IMR-90 (cell line): ENCODE data around the gene CDK17. TPM values are rescaled to one million over a fixed set of nuclear protein-coding genes. Genes with fewer than 3 reads are reported as not detected.

Experiments
- ATAC-seq: fragments of 200-7000 bp; cut with Tn5 transposase; 2 replicates; pipeline ENCODE4 v1.9.1; 2020; ENCODE audit warnings: low read depth, mild to moderate bottlenecking, moderate library complexity
- BruUV-seq: library from RNA; stranded (reverse); fragments of 400-500 nt; replicated peaks from 2 replicates; lab custom pipeline; 2021; lab: Mats Ljungman, UMichigan
- CTCF ChIA-PET: fragments of 300-600 bp; formaldehyde crosslinking; extraction: SDS; loops from one replicate; lab custom pipeline; 2021; ENCODE audit warnings: antibody characterized with exemption; lab: Yijun Ruan, JAX
- POLR2A ChIA-PET: fragments of 300-600 bp; sonication (Branson Sonifier 250); formaldehyde crosslinking; loops from one replicate; lab custom pipeline; 2022; ENCODE audit warnings: antibody characterized with exemption; ENCODE audit not compliant: unreplicated experiment; lab: Charles Lee
- DNase-seq: peaks from one replicate; pipeline ENCODE4 v3.0.0; 2013
- H2AFZ ChIP-seq: replicated peaks from 2 replicates; pipeline ENCODE3; 2013; ENCODE audit warnings: low read length, mild to moderate bottlenecking; ENCODE audit not compliant: poor library complexity
- H2AK5ac ChIP-seq: 2 replicates; pipeline ENCODE4 v1.6.1; 2013; ENCODE audit warnings: low read depth, low read length, inconsistent platforms
- H2AK9ac ChIP-seq: replicated peaks from 2 replicates; pipeline ENCODE3; 2013; ENCODE audit warnings: mild to moderate bottlenecking, low read depth, low read length, moderate library complexity; ENCODE audit not compliant: poor library complexity
- H2BK120ac ChIP-seq: 2 replicates; pipeline ENCODE4 v1.6.1; 2013; ENCODE audit warnings: low read depth, low read length, inconsistent platforms
- H2BK15ac ChIP-seq: 3 replicates; pipeline ENCODE4 v1.6.1; 2013; ENCODE audit warnings: low read depth, low read length, inconsistent platforms
- H2BK20ac ChIP-seq: 2 replicates; pipeline ENCODE4 v1.6.1; 2013; ENCODE audit warnings: low read depth, mild to moderate bottlenecking, inconsistent platforms, low read length, moderate library complexity
- H2BK5ac ChIP-seq: 2 replicates; pipeline ENCODE4 v1.6.1; 2013; ENCODE audit warnings: mild to moderate bottlenecking, low read depth, low read length, inconsistent platforms; ENCODE audit not compliant: poor library complexity, severe bottlenecking
- H3K14ac ChIP-seq: replicated peaks from 2 replicates; pipeline ENCODE4 v1.6.1; 2013; ENCODE audit warnings: low read depth, low read length, inconsistent platforms
- H3K18ac ChIP-seq: 2 replicates; pipeline ENCODE4 v1.6.1; 2013; ENCODE audit warnings: low read depth, low read length, control low read depth
- H3K23ac ChIP-seq: 2 replicates; pipeline ENCODE4 v1.6.1; 2013; ENCODE audit warnings: low read depth, low read length, inconsistent platforms
- H3K27ac ChIP-seq: 2 replicates; pipeline ENCODE4 v1.5.1; 2013; ENCODE audit warnings: mild to moderate bottlenecking, control low read depth, low read length; ENCODE audit not compliant: insufficient read depth
- H3K27me3 ChIP-seq: 2 replicates; pipeline ENCODE4 v1.6.1; 2013; ENCODE audit warnings: low read length; ENCODE audit not compliant: control insufficient read depth, insufficient read depth
- H3K36me3 ChIP-seq: 2 replicates; pipeline ENCODE4 v1.6.1; 2013; ENCODE audit warnings: low read length, mixed read lengths; ENCODE audit not compliant: control insufficient read depth, insufficient read depth
- H3K4ac ChIP-seq: 2 replicates; pipeline ENCODE4 v1.6.1; 2013; ENCODE audit warnings: low read depth, low read length, inconsistent platforms
- H3K4me1 ChIP-seq: 2 replicates; pipeline ENCODE4 v1.6.1; 2013; ENCODE audit warnings: low read length, mixed read lengths; ENCODE audit not compliant: control insufficient read depth, insufficient read depth
- H3K4me2 ChIP-seq: 2 replicates; pipeline ENCODE4 v1.6.1; 2013; ENCODE audit warnings: low read depth, mild to moderate bottlenecking, control low read depth, low read length, moderate library complexity
- H3K4me3 ChIP-seq: 2 replicates; pipeline ENCODE4 v1.5.1; 2013; ENCODE audit warnings: low read depth, mild to moderate bottlenecking, control low read depth, low read length, moderate library complexity; ENCODE audit not compliant: insufficient read depth
- H3K56ac ChIP-seq: 2 replicates; pipeline ENCODE4 v1.6.1; 2013; ENCODE audit warnings: low read length, inconsistent platforms; ENCODE audit not compliant: insufficient read depth; ENCODE audit errors: extremely low read depth
- H3K79me1 ChIP-seq, 2 experiments: 2 replicates each; pipeline ENCODE4 v1.6.1; 2013; ENCODE audit warnings: low read length in 2 of 2, inconsistent platforms in 1 of 2, low read depth in 1 of 2
- H3K9ac ChIP-seq: 2 replicates; pipeline ENCODE4 v1.6.1; 2013; ENCODE audit warnings: low read depth, low read length, control low read depth
- H3K9me1 ChIP-seq: 2 replicates; pipeline ENCODE4 v1.6.1; 2013; ENCODE audit warnings: low read length, inconsistent platforms; ENCODE audit not compliant: insufficient read depth
- H3K9me3 ChIP-seq: 2 replicates; pipeline ENCODE4 v1.6.1; 2013; ENCODE audit warnings: low read length; ENCODE audit not compliant: control insufficient read depth, insufficient read depth
- H4K20me1 ChIP-seq: 2 replicates; pipeline ENCODE4 v1.6.1; 2013; ENCODE audit warnings: low read length, inconsistent platforms; ENCODE audit not compliant: insufficient read depth
- H4K5ac ChIP-seq: 2 replicates; pipeline ENCODE4 v1.6.1; 2013; ENCODE audit warnings: mild to moderate bottlenecking, low read depth, low read length, control low read depth
- H4K8ac ChIP-seq, 2 experiments: 2 replicates each; pipeline ENCODE4 v1.6.1; 2013; ENCODE audit warnings: low read depth in 2 of 2, low read length in 2 of 2, control low read depth in 1 of 2, inconsistent platforms in 1 of 2
- H4K91ac ChIP-seq: 2 replicates; pipeline ENCODE4 v1.6.1; 2013; ENCODE audit warnings: low read depth, low read length, inconsistent platforms; ENCODE audit not compliant: insufficient read depth
- CEBPB ChIP-seq: IDR thresholded peaks from 2 replicates; pipeline ENCODE4 v1.6.1; 2012; ENCODE audit warnings: low read depth, low read length, improper control_type of control experiment
- FOS ChIP-seq: fragments of 150-350 bp; IDR thresholded peaks from 2 replicates; pipeline ENCODE4 v1.6.1; 2016; ENCODE audit warnings: low read depth, low read length
- MXI1 ChIP-seq: IDR thresholded peaks from 2 replicates; pipeline ENCODE4 v1.6.1; 2012; ENCODE audit warnings: low read depth, mild to moderate bottlenecking, low read length, moderate library complexity, borderline replicate concordance
- WGBS, 2 experiments: methylation state at CpG; one replicate each; pipeline versions ENCODE4 v1.1.5 to v1.1.7; 2013; ENCODE audit warnings: missing lambda C conversion rate in 2 of 2; ENCODE audit not compliant: insufficient read length in 1 of 2; ENCODE audit errors: extremely low coverage in 2 of 2; 5-methylcytosine and 5-hydroxymethylcytosine counted together
- dilution Hi-C: fragments of 300-500 bp; cut with HindIII; formaldehyde crosslinking; loops from one replicate; pipeline ENCODE4 v1.14.3; 2018; ENCODE audit warnings: low sequenced_read_pairs; ENCODE audit not compliant: unreplicated experiment
- in situ Hi-C: fragments of 300-500 bp; cut with MboI; formaldehyde crosslinking; loops from 3 replicates; pipeline ENCODE4 v1.14.3; 2019; ENCODE audit warnings: low sequenced_read_pairs, inconsistent platforms, mixed read lengths
- intact Hi-C: fragments of 100-400 bp; cut with micrococcal nuclease; formaldehyde crosslinking; loops from 2 replicates; pipeline ENCODE4 v1.10.0; 2022
- polyA plus RNA-seq, 3 experiments: library from polyadenylated mRNA; depleted of rRNA; stranded (reverse); fragments of >200 nt; gene quantifications; 2 replicates each; pipeline ENCODE4 v1.2.3, GENCODE V29; 2012; ENCODE audit warnings: low replicate concordance in 1 of 3
- total RNA-seq: library from RNA; depleted of rRNA; stranded (reverse); fragments of >200 nt; gene quantifications from 2 replicates; pipeline ENCODE4 v1.2.3, GENCODE V29; 2012
- TF ChIP-seq, protein P1 (sequence below): fragments of 150-350 bp; IDR thresholded peaks from 2 replicates; pipeline ENCODE4 v1.6.1; 2016; ENCODE audit warnings: low read depth, mild to moderate bottlenecking, low read length, moderate library complexity, borderline replicate concordance

The CDK17 gene
- total and polyA plus RNA-seq, 2 of the 4 experiments (the other 2 are of a cell fraction): 14.5 to 50.2 TPM

DNA sequence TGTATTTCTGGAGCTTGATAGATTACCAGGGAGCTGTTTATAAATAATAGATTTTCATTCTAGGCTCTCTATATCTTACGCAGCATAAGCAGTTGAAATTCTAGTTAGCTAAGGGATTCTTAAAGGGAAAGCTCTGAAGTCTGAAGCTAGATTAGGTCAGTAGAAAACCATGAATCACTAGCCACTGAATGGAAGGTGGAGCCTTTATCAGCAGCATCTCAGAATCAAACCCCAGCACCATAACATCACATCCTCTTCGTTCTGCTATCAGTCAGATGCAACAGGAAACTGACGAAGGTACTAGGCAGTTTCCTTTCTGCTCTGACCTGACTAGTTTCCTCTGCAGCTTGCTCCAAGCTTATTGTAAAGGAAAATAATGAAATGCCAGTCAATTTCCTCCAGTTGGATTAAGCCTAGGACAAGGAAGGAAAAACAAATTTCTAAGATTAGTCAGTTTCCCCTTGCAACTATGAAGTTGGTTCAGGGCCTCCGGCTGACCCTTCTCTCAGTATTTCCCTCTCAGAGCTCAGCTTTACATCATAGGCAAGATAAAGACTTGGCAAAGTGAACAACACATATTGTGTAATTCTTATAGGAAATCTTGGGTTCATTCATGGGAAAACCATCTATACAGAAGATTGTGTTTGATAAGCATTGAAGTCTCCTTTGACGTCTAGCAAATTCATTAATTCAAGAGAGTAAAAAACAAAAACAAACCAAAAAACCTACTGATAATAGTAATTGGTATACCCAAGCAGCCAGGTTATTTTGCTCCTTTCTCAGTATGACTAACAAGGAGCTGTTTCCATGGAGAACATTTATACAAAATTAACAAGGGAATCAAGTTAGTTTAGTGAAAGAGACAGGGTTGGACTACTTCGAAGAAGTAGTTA is 45.7 kb upstream of the CDK17 start (continued):
- TF ChIP-seq, protein P1, sequence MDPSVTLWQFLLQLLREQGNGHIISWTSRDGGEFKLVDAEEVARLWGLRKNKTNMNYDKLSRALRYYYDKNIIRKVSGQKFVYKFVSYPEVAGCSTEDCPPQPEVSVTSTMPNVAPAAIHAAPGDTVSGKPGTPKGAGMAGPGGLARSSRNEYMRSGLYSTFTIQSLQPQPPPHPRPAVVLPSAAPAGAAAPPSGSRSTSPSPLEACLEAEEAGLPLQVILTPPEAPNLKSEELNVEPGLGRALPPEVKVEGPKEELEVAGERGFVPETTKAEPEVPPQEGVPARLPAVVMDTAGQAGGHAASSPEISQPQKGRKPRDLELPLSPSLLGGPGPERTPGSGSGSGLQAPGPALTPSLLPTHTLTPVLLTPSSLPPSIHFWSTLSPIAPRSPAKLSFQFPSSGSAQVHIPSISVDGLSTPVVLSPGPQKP: no peak
- peak; percentile 33; the same call in 1 of the 2 replicates for TF ChIP-seq FOS

DNA sequence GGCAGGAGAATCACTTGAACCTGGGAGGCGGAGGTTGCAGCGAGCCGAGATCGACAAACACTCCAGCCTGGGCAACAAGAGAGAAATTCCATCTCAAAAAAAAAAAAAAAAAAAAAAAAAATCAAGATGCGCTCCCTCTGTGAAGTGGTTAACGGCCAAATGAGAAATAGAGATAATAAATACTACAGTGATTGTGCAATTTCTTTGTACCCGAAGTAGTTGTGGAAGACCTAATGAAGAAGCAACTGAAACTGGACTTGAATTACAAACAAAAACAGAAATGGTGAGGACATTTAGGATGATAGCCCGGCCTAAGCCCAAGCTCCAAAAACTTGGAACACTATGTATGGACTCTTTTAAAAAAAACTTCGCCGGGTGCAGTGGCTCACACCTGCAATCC is 44.2 kb upstream of the CDK17 start:
- Histone ChIP-seq H3K56ac (no peak overlapping the region), H3K23ac (no peak overlapping the region), H3K9me1 (no peaks in the 10 kb centered on the region), H3K4me1 (peaks cover 7% of the 10 kb centered on the region), H3K9ac (no peak overlapping the region), H2AK5ac (no peak overlapping the region), H4K20me1 (no peaks in the 10 kb centered on the region), H3K4me3 (no peak overlapping the region), H3K79me1 (no peaks in the 10 kb centered on the region), H2AFZ (no peak overlapping the region), H3K27ac (no peak overlapping the region), H3K14ac (no peak overlapping the region), H3K36me3 (no peaks in the 10 kb centered on the region), H3K4me2 (no peak overlapping the region), H3K9me3 (no peaks in the 10 kb centered on the region), H2BK20ac (peak overlapping the region; percentile 20; the same call in 1 of the 2 replicates), H4K8ac (no peak overlapping the region), H3K4ac (no peak overlapping the region), H2BK15ac (no peak overlapping the region), H4K91ac (no peak overlapping the region), H3K27me3 (no peaks in the 10 kb centered on the region), H2BK120ac (no peak overlapping the region), H2BK5ac (no peak overlapping the region), H3K18ac (no peak overlapping the region), H4K5ac (no peak overlapping the region), H2AK9ac (no peak overlapping the region)
- CTCF ChIA-PET: no interaction called here
- POLR2A ChIA-PET: no interaction called here
- DNase-seq: no peak
- intact Hi-C loops (no loop called here), dilution Hi-C loops (no loop called here), in situ Hi-C loops (no loop called here)
- no TSS peak for BruUV-seq
- no peak for ATAC-seq
- TF ChIP-seq MXI1 (no peak), CEBPB (peak; percentile 67; the same call in 1 of the 2 replicates)
- WGBS, 2 experiments: no CpG with 5 or more reads among the region's 10 CpGs
